Hepatocyte (in vitro differentiated cells): Measurements from ENCODE around the gene LRBA. TPM values are rescaled to one million over a fixed set of nuclear protein-coding genes. Genes with fewer than 3 reads are reported as not detected.

Source experiments
- DNase-seq: peaks from one replicate; pipeline ENCODE4 v3.0.0-alpha.2; 2016; ENCODE audit warnings: low spot score
- H2AFZ ChIP-seq: fragments of 200-600 bp; sonication (generic); 2 replicates; pipeline ENCODE4 v1.6.0; 2016; ENCODE audit warnings: antibody characterized with exemption, mild to moderate bottlenecking
- H3K27ac ChIP-seq: fragments of 200-600 bp; sonication (generic); 2 replicates; pipeline ENCODE4 v1.5.1; 2016; ENCODE audit warnings: mild to moderate bottlenecking
- H3K27me3 ChIP-seq: fragments of 200-600 bp; sonication (generic); 2 replicates; pipeline ENCODE4 v1.6.1; 2016
- H3K36me3 ChIP-seq: fragments of 200-600 bp; sonication (generic); replicated peaks from 2 replicates; pipeline ENCODE4 v1.5.1; 2016; ENCODE audit warnings: low read depth; ENCODE audit not compliant: insufficient read depth
- H3K4me1 ChIP-seq: fragments of 200-600 bp; sonication (generic); 2 replicates; pipeline ENCODE4 v1.5.1; 2016; ENCODE audit warnings: mild to moderate bottlenecking, moderate library complexity; ENCODE audit not compliant: insufficient read depth
- H3K4me2 ChIP-seq: fragments of 200-600 bp; sonication (generic); 2 replicates; pipeline ENCODE4 v1.6.0; 2016
- H3K4me3 ChIP-seq: fragments of 200-600 bp; sonication (generic); 2 replicates; pipeline ENCODE4 v1.5.1; 2016; ENCODE audit warnings: mild to moderate bottlenecking
- H3K79me2 ChIP-seq: fragments of 200-600 bp; sonication (generic); 2 replicates; pipeline ENCODE4 v1.6.0; 2017; ENCODE audit warnings: mild to moderate bottlenecking
- H3K9me2 ChIP-seq: fragments of 200-600 bp; sonication (generic); replicated peaks from 2 replicates; pipeline ENCODE4 v1.6.0; 2017; ENCODE audit warnings: mild to moderate bottlenecking; ENCODE audit not compliant: insufficient read depth
- H3K9me3 ChIP-seq: fragments of 200-600 bp; sonication (generic); 2 replicates; pipeline ENCODE4 v1.5.1; 2016; ENCODE audit warnings: low read depth, mild to moderate bottlenecking
- H4K20me1 ChIP-seq: fragments of 200-600 bp; sonication (generic); 2 replicates; pipeline ENCODE4 v1.6.0; 2016; ENCODE audit warnings: mild to moderate bottlenecking; ENCODE audit not compliant: insufficient read depth, poor library complexity, severe bottlenecking
- EZH2 ChIP-seq: fragments of 200-600 bp; sonication (generic); IDR thresholded peaks from 2 replicates; pipeline ENCODE4 v1.6.1; 2016; ENCODE audit warnings: antibody characterized with exemption, mild to moderate bottlenecking, borderline replicate concordance
- EZH2phosphoT487 ChIP-seq: fragments of 200-600 bp; sonication (generic); IDR thresholded peaks from one replicate; pipeline ENCODE4 v1.6.1; 2018; ENCODE audit warnings: antibody characterized with exemption, mild to moderate bottlenecking, low read depth, moderate library complexity; ENCODE audit not compliant: unreplicated experiment, severe bottlenecking
- WGBS: methylation state at CpG from one replicate; pipeline ENCODE4 v1.1.6; 2016; ENCODE audit warnings: low lambda C conversion rate; ENCODE audit errors: missing lambda C conversion rate; 5-methylcytosine and 5-hydroxymethylcytosine counted together
- polyA plus RNA-seq: library from polyadenylated mRNA; unstranded; fragments of >200 nt; fragmentation: Nextera tagmentation; extraction: Ambion mirVana; gene quantifications from 2 replicates; pipeline ENCODE4 v1.2.1, GENCODE V29; 2016
- total RNA-seq: library from RNA; depleted of rRNA; stranded (reverse); fragments of >200 nt; gene quantifications from 2 replicates; pipeline ENCODE4 v1.2.3, GENCODE V29; 2014
- TF ChIP-seq, protein P1 (sequence below): fragments of 200-600 bp; sonication (generic); IDR thresholded peaks from 2 replicates; pipeline ENCODE4 v1.5.1; 2016; ENCODE audit warnings: antibody characterized with exemption, mild to moderate bottlenecking; ENCODE audit not compliant: poor library complexity

The LRBA gene
- total and polyA plus RNA-seq, 2 experiments from 2014 or later = 14.1 to 69.4 TPM

DNA sequence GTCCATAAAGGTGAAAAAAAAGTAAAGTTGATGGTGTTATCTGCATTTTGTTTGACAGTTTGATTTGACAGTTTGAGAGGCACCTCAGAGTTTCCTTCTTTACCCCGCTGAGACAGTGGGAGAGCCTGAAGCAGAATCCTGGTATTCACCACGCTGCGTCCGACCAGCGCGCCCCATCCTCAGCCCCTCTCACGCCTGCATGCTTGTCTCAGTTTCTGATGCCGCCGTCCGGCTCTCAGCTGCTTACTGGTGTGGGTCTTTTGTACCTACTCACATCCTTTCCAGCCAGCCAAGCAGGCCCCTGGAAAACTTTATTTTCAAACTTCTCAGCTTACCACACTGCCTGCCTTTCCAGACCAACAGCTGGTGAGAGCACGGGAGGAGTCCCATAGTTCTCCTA lies 761.7 kb downstream of the LRBA start:
- no peaks in the 10 kb centered on the region for H3K9me3 ChIP-seq
- DNase-seq = no peak
- TF ChIP-seq EZH2 = no peak
- no peak for TF ChIP-seq EZH2phosphoT487
- TF ChIP-seq, protein P1, sequence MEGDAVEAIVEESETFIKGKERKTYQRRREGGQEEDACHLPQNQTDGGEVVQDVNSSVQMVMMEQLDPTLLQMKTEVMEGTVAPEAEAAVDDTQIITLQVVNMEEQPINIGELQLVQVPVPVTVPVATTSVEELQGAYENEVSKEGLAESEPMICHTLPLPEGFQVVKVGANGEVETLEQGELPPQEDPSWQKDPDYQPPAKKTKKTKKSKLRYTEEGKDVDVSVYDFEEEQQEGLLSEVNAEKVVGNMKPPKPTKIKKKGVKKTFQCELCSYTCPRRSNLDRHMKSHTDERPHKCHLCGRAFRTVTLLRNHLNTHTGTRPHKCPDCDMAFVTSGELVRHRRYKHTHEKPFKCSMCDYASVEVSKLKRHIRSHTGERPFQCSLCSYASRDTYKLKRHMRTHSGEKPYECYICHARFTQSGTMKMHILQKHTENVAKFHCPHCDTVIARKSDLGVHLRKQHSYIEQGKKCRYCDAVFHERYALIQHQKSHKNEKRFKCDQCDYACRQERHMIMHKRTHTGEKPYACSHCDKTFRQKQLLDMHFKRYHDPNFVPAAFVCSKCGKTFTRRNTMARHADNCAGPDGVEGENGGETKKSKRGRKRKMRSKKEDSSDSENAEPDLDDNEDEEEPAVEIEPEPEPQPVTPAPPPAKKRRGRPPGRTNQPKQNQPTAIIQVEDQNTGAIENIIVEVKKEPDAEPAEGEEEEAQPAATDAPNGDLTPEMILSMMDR = no peak

DNA sequence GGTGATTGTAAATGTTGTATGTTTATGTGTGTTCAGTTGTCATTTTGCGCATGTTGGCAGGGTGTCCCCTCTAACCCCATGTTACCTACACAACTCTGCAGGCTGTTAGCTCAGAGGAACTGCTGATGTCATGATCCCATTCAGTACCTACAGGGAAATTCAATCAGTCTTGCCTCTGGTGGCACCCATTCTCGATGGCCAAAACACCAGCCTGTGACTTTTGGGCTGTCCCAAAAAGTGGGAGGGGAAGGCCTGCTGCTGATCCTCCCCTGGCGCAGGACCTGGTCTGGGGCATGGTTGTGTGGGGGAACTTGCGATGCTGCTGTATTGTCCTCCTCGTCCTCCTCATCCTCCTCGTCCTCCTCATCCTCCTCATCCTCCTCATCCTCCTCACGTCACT lies 762.3 kb downstream of the LRBA start:
- H2AFZ ChIP-seq = no peak overlapping the region
- no peak overlapping the region for H3K4me3 ChIP-seq
- TF ChIP-seq, protein P1 = no peak
- no peak for TF ChIP-seq EZH2
- no peak for TF ChIP-seq EZH2phosphoT487
- no peaks in the 10 kb centered on the region for H3K79me2 ChIP-seq
- H4K20me1 ChIP-seq = no peaks in the 10 kb centered on the region
- no peak overlapping the region for H3K4me2 ChIP-seq
- H3K9me2 ChIP-seq = no peaks in the 10 kb centered on the region
- H3K4me1 ChIP-seq = peaks cover 15% of the 10 kb centered on the region
- WGBS = 97% methylated on average over 7 of the region's 7 CpGs
- no peaks in the 10 kb centered on the region for H3K27me3 ChIP-seq
- DNase-seq = no peak
- no peaks in the 10 kb centered on the region for H3K9me3 ChIP-seq
- no peaks in the 10 kb centered on the region for H3K36me3 ChIP-seq
- H3K27ac ChIP-seq = no peak overlapping the region

More for the DNA sequence above, 761.7 kb downstream of the LRBA start:
- H3K79me2 ChIP-seq = no peaks in the 10 kb centered on the region
- no peak overlapping the region for H3K4me2 ChIP-seq
- H2AFZ ChIP-seq = no peak overlapping the region
- no peaks in the 10 kb centered on the region for H3K36me3 ChIP-seq
- H3K27me3 ChIP-seq = no peaks in the 10 kb centered on the region
- H3K27ac ChIP-seq = no peak overlapping the region
- peaks cover 15% of the 10 kb centered on the region for H3K4me1 ChIP-seq
- WGBS = 98% methylated on average over 11 of the region's 11 CpGs
- H4K20me1 ChIP-seq = no peaks in the 10 kb centered on the region
- no peak overlapping the region for H3K4me3 ChIP-seq
- no peaks in the 10 kb centered on the region for H3K9me2 ChIP-seq

DNA sequence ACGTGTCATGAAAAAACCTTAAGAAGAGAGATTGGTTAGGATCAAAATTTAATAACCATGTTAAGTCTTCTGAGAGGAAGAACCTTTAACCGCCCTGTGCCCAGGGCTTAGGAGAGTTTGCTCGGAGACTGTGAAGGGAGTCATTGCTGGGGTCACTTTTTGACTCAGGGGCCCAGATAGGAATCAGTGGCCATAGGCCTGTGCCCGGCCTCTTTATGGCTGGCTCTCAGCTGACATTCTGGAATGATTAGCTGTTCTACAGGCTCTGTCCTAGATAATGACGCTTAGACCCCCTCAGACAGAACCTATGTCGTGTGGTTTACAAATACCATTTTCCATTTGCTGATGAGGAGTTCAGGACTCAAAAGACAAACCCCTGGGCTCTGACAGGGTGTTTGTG lies 762.8 kb downstream of the LRBA start:
- no peaks in the 10 kb centered on the region for H3K36me3 ChIP-seq
- H3K4me1 ChIP-seq = peaks cover 15% of the 10 kb centered on the region
- no peak overlapping the region for H3K4me3 ChIP-seq
- H3K4me2 ChIP-seq = no peak overlapping the region
- no peak overlapping the region for H2AFZ ChIP-seq
- no peaks in the 10 kb centered on the region for H3K9me3 ChIP-seq
- 80% methylated on average over 6 of the region's 6 CpGs for WGBS
- no peak overlapping the region for H3K27ac ChIP-seq
- H3K79me2 ChIP-seq = no peaks in the 10 kb centered on the region
- no peaks in the 10 kb centered on the region for H3K9me2 ChIP-seq
- no peaks in the 10 kb centered on the region for H4K20me1 ChIP-seq
- DNase-seq = no peak
- no peaks in the 10 kb centered on the region for H3K27me3 ChIP-seq
- no peak for TF ChIP-seq EZH2phosphoT487
- TF ChIP-seq EZH2 = no peak
- TF ChIP-seq, protein P1 = no peak

DNA sequence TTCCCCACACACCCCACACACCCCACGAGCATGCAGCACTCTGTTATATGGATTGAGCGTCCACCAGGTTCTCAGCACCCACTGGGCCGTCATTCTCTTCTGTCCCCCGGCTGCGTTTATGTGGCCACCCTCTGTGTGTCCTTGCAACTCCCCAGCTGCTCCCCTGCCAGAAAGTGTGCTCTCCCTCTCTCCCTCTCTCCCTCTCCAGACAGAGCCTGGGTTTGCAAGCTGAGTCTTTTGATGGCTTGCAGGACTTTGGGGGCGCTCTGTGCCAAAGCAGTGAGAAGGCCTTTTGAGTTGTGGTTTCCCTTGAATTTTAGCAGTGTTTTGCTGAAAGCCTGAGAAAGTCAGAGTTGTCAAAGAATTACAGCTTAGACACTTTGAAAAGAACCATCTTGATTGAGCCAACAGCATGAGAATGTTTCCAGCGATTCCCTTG lies 763.3 kb downstream of the LRBA start:
- Histone ChIP-seq H3K4me1 (peaks cover 15% of the 10 kb centered on the region), H2AFZ (no peak overlapping the region), H3K4me2 (no peak overlapping the region), H3K27ac (no peak overlapping the region), H4K20me1 (no peaks in the 10 kb centered on the region), H3K36me3 (no peaks in the 10 kb centered on the region), H3K9me2 (no peaks in the 10 kb centered on the region), H3K4me3 (no peak overlapping the region), H3K27me3 (no peaks in the 10 kb centered on the region), H3K9me3 (no peaks in the 10 kb centered on the region), H3K79me2 (no peaks in the 10 kb centered on the region)
- DNase-seq = no peak
- WGBS = 73% methylated on average over 7 of the region's 7 CpGs
- TF ChIP-seq EZH2 (no peak), EZH2phosphoT487 (no peak)
- TF ChIP-seq, protein P1 = no peak
